B cell (primary cell): ENCODE results near the gene PTPRT. TPM values are rescaled to one million over a fixed set of nuclear protein-coding genes. Genes with fewer than 3 reads are reported as not detected.

ENCODE experiments used
- ATAC-seq: fragments of 200-7000 bp; cut with Tn5 transposase; one replicate; pipeline ENCODE4 v1.10.0; 2021; ENCODE audit warnings: low read depth, mild to moderate bottlenecking, moderate number of reproducible peaks, moderate library complexity
- CTCF ChIA-PET: fragments of 350-600 bp; sonication (Branson Sonifier 250); formaldehyde crosslinking; loops from one replicate; lab custom pipeline; 2021; ENCODE audit warnings: antibody characterized with exemption, inconsistent platforms; lab: Charles Lee
- POLR2A ChIA-PET: fragments of 350-600 bp; sonication (Branson Sonifier 250); formaldehyde crosslinking; loops from one replicate; lab custom pipeline; 2021; ENCODE audit warnings: antibody characterized with exemption; lab: Charles Lee
- DNase-seq: peaks from one replicate; pipeline ENCODE4 v3.0.0; 2013
- H2AFZ ChIP-seq: 2 replicates; pipeline ENCODE4 v1.6.1; 2012; ENCODE audit warnings: mild to moderate bottlenecking, low read depth, low read length; ENCODE audit not compliant: insufficient read depth, poor library complexity, severe bottlenecking
- H3K27ac ChIP-seq, 2 donors: 1 replicate in 1 of 2; 2 replicates in 1 of 2; pipeline ENCODE4 v1.5.1; 2012 to 2013; ENCODE audit warnings: low read length in 2 of 2, mild to moderate bottlenecking in 2 of 2, moderate library complexity in 1 of 2
- H3K27me3 ChIP-seq, 4 experiments: fragments of 200-600 bp in 1 of 4; sonication (generic) in 1 of 4; replicated peaks in 1 of 4; 1 replicate in 2 of 4; 2 replicates in 2 of 4; pipeline versions ENCODE4 v1.6.1 to v1.7.0; 2013 to 2016; ENCODE audit warnings: low read length in 3 of 4, mild to moderate bottlenecking in 2 of 4, mixed read lengths in 1 of 4, moderate library complexity in 1 of 4; ENCODE audit not compliant: insufficient read depth in 4 of 4, control insufficient read depth in 3 of 4; ENCODE audit errors: control extremely low read depth in 1 of 4
- H3K36me3 ChIP-seq, 2 experiments: replicated peaks in 1 of 2; 1 replicate in 1 of 2; 2 replicates in 1 of 2; pipeline versions ENCODE4 v1.6.1 to v1.7.1; 2013; ENCODE audit warnings: low read length in 1 of 2; ENCODE audit not compliant: insufficient read depth in 2 of 2, control insufficient read depth in 1 of 2; ENCODE audit errors: control extremely low read depth in 1 of 2, extremely low read depth in 1 of 2
- H3K4me1 ChIP-seq, 2 donors: fragments of 200-600 bp in 1 of 2; sonication (generic) in 1 of 2; 1 replicate in 1 of 2; 2 replicates in 1 of 2; pipeline versions ENCODE4 v1.5.1 to v1.6.1; 2013 to 2017; ENCODE audit warnings: low read length in 2 of 2; ENCODE audit not compliant: control insufficient read depth in 2 of 2, insufficient read depth in 2 of 2
- H3K4me2 ChIP-seq: replicated peaks from 2 replicates; pipeline ENCODE3; 2012; ENCODE audit warnings: mild to moderate bottlenecking, low read depth, low read length; ENCODE audit not compliant: poor library complexity, severe bottlenecking
- H3K4me3 ChIP-seq, 5 experiments: fragments of 200-600 bp in 1 of 5; sonication (generic) in 1 of 5; 1 replicate in 3 of 5; 2 replicates in 2 of 5; pipeline versions ENCODE4 v1.5.1 to v1.7.0; 2011 to 2016; ENCODE audit warnings: low read length in 4 of 5, mild to moderate bottlenecking in 4 of 5, low read depth in 2 of 5, control low read depth in 1 of 5, moderate library complexity in 1 of 5; ENCODE audit not compliant: insufficient read depth in 1 of 5; ENCODE audit errors: control extremely low read depth in 1 of 5, extremely low read depth in 1 of 5
- H3K79me2 ChIP-seq: fragments of 200-600 bp; sonication (generic); one replicate; pipeline ENCODE4 v1.6.0; 2016; ENCODE audit warnings: low read length; ENCODE audit not compliant: control insufficient read depth, insufficient read depth
- H3K9ac ChIP-seq: fragments of 200-600 bp; sonication (generic); 2 replicates; pipeline ENCODE4 v1.6.1; 2017; ENCODE audit warnings: mild to moderate bottlenecking, low read length, moderate library complexity
- H3K9me3 ChIP-seq, 3 donors: one replicate each; pipeline versions ENCODE4 v1.6.1 to v1.7.1; 2013; ENCODE audit warnings: low read length in 2 of 3; ENCODE audit not compliant: control insufficient read depth in 2 of 3, insufficient read depth in 1 of 3; ENCODE audit errors: control extremely low read depth in 1 of 3
- H4K20me1 ChIP-seq: 2 replicates; pipeline ENCODE4 v1.6.0; 2012; ENCODE audit warnings: mild to moderate bottlenecking, low read length; ENCODE audit not compliant: insufficient read depth, control insufficient read depth, poor library complexity, severe bottlenecking
- H3K27ac Mint-ChIP-seq: one replicate; pipeline ENCODE4 v1.8.0; 2021; ENCODE audit warnings: mixed read lengths
- H3K27me3 Mint-ChIP-seq: one replicate; pipeline ENCODE4 v1.8.0; 2021; ENCODE audit warnings: mixed read lengths
- H3K4me1 Mint-ChIP-seq: one replicate; pipeline ENCODE4 v1.8.0; 2021; ENCODE audit warnings: mixed read lengths
- H3K4me3 Mint-ChIP-seq: one replicate; pipeline ENCODE4 v1.8.0; 2021; ENCODE audit warnings: mixed read lengths
- H3K9me3 Mint-ChIP-seq: one replicate; pipeline ENCODE4 v1.8.0; 2022; ENCODE audit warnings: mixed read lengths; ENCODE audit not compliant: insufficient read depth
- EZH2 ChIP-seq: IDR thresholded peaks from 2 replicates; pipeline ENCODE4 v1.6.1; 2012; ENCODE audit warnings: borderline replicate concordance, low read depth, mild to moderate bottlenecking, moderate library complexity, low read length; ENCODE audit not compliant: insufficient read depth, poor library complexity, severe bottlenecking
- WGBS: methylation state at CpG from one replicate; pipeline ENCODE4 v1.1.5; 2013; ENCODE audit warnings: missing lambda C conversion rate; ENCODE audit not compliant: insufficient coverage; 5-methylcytosine and 5-hydroxymethylcytosine counted together
- intact Hi-C: fragments of 100-400 bp; cut with micrococcal nuclease; formaldehyde crosslinking; loops from one replicate; pipeline ENCODE4 v1.10.0; 2022
- polyA plus RNA-seq: library from polyadenylated mRNA; depleted of rRNA; stranded (reverse); fragments of >200 nt; gene quantifications from 2 replicates; pipeline ENCODE4 v1.2.3, GENCODE V29; 2012
- total RNA-seq, 2 donors: library from RNA; stranded (reverse); fragments of 120-200 nt in 1 of 2; gene quantifications; 1 replicate in 1 of 2; 2 replicates in 1 of 2; pipeline versions ENCODE4 v1.2.3 to v1.2.4, GENCODE V29; 2013 to 2022
- TF ChIP-seq, protein P1 (sequence below): fragments of 200-600 bp; IDR thresholded peaks from one replicate; pipeline ENCODE4 v1.8.0; 2022; ENCODE audit warnings: antibody characterized with exemption, mild to moderate bottlenecking

Gene PTPRT
- total and polyA plus RNA-seq, 2 donors (not counting 1 experiment from before 2014, with no cell fraction given): not detected

- H3K9ac ChIP-seq: no peak overlapping the region
- Mint-ChIP-seq H3K9me3 (peaks cover 3% of the 10 kb centered on the region), H3K27me3 (no peaks in the 10 kb centered on the region), H3K4me1 (no peaks in the 10 kb centered on the region), H3K27ac (no peak overlapping the region), H3K4me3 (no peak overlapping the region)
- H2AFZ ChIP-seq: no peak overlapping the region
- H3K4me3 ChIP-seq: no peak overlapping the region
- ATAC-seq (no peak), DNase-seq (no peak)
- no peak for TF ChIP-seq EZH2
- TF ChIP-seq, protein P1, sequence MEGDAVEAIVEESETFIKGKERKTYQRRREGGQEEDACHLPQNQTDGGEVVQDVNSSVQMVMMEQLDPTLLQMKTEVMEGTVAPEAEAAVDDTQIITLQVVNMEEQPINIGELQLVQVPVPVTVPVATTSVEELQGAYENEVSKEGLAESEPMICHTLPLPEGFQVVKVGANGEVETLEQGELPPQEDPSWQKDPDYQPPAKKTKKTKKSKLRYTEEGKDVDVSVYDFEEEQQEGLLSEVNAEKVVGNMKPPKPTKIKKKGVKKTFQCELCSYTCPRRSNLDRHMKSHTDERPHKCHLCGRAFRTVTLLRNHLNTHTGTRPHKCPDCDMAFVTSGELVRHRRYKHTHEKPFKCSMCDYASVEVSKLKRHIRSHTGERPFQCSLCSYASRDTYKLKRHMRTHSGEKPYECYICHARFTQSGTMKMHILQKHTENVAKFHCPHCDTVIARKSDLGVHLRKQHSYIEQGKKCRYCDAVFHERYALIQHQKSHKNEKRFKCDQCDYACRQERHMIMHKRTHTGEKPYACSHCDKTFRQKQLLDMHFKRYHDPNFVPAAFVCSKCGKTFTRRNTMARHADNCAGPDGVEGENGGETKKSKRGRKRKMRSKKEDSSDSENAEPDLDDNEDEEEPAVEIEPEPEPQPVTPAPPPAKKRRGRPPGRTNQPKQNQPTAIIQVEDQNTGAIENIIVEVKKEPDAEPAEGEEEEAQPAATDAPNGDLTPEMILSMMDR: no peak
- no peaks in the 10 kb centered on the region for H3K36me3 ChIP-seq
- no peaks in the 10 kb centered on the region for H3K27me3 ChIP-seq
- ChIA-PET POLR2A (no interaction called here), CTCF (no interaction called here)
- H3K9me3 ChIP-seq: no peaks in the 10 kb centered on the region
- no peak overlapping the region for H3K27ac ChIP-seq
- intact Hi-C loops: no loop called here
- H4K20me1 ChIP-seq: no peaks in the 10 kb centered on the region
- H3K79me2 ChIP-seq: no peaks in the 10 kb centered on the region
- no peaks in the 10 kb centered on the region for H3K4me1 ChIP-seq
- no peak overlapping the region for H3K4me2 ChIP-seq
- 69% methylated on average over 2 of the region's 3 CpGs for WGBS
Measured at GRCh38 chr20:42295592-42295991, 894.1 kb downstream of the PTPRT start.

GRCh38 chr20:42294976-42295375 is 894.7 kb downstream of the PTPRT start:
- Histone ChIP-seq H3K4me3 (no peak overlapping the region), H3K27ac (no peak overlapping the region), H3K27me3 (no peaks in the 10 kb centered on the region), H3K4me2 (no peak overlapping the region), H4K20me1 (no peaks in the 10 kb centered on the region), H3K36me3 (no peaks in the 10 kb centered on the region), H2AFZ (no peak overlapping the region), H3K79me2 (no peaks in the 10 kb centered on the region), H3K9me3 (no peaks in the 10 kb centered on the region), H3K4me1 (no peaks in the 10 kb centered on the region), H3K9ac (no peak overlapping the region)
- POLR2A ChIA-PET: no interaction called here
- TF ChIP-seq, protein P1: no peak
- no peak for TF ChIP-seq EZH2
- Mint-ChIP-seq H3K4me1 (no peaks in the 10 kb centered on the region), H3K27me3 (no peaks in the 10 kb centered on the region), H3K4me3 (no peak overlapping the region), H3K27ac (no peak overlapping the region), H3K9me3 (peaks cover 3% of the 10 kb centered on the region)
- ATAC-seq (no peak), DNase-seq (no peak)
- intact Hi-C loops: no loop called here
- CTCF ChIA-PET: no interaction called here
